Astrocyte (in vitro differentiated cells and primary cell): ENCODE measurements around the gene WBP1. TPM values are rescaled to one million over a fixed set of nuclear protein-coding genes. Genes with fewer than 3 reads are reported as not detected.
"Not testable (repeated sequence)": the region's sequence is repeated elsewhere in the genome, so short reads cannot be mapped to it uniquely, and the experiment has no call there.

ENCODE experiments used
- DNase-seq: peaks from one replicate; pipeline ENCODE4 v3.0.0-alpha.2; 2010; ENCODE audit warnings: low read depth
- FAIRE-seq: peaks from 2 replicates; lab custom pipeline; 2011; peaks lifted over from hg19 to GRCh38; lab: Jason Lieb, UNC
- H2AFZ ChIP-seq: 2 replicates; pipeline ENCODE4 v1.6.0; 2012; ENCODE audit warnings: low read depth, low read length, inconsistent platforms
- H3K27ac ChIP-seq: 2 replicates; pipeline ENCODE4 v1.5.1; 2011; ENCODE audit warnings: low read depth, low read length, inconsistent platforms
- H3K27me3 ChIP-seq: 2 replicates; pipeline ENCODE4 v1.6.0; 2011; ENCODE audit warnings: low read length, inconsistent platforms; ENCODE audit not compliant: insufficient read depth
- H3K36me3 ChIP-seq: 2 replicates; pipeline ENCODE4 v1.5.1; 2011; ENCODE audit warnings: low read length, inconsistent platforms; ENCODE audit not compliant: insufficient read depth
- H3K4me1 ChIP-seq: 2 replicates; pipeline ENCODE4 v1.5.1; 2011; ENCODE audit warnings: low read length, inconsistent platforms; ENCODE audit not compliant: insufficient read depth
- H3K4me2 ChIP-seq: 2 replicates; pipeline ENCODE4 v1.6.0; 2012; ENCODE audit warnings: low read length, inconsistent platforms
- H3K4me3 ChIP-seq: 2 replicates; pipeline ENCODE4 v1.5.1; 2011; ENCODE audit warnings: low read depth, mild to moderate bottlenecking, low read length, inconsistent platforms; ENCODE audit not compliant: insufficient read depth
- H3K79me2 ChIP-seq: 2 replicates; pipeline ENCODE4 v1.6.0; 2012; ENCODE audit warnings: mild to moderate bottlenecking, low read length, inconsistent platforms; ENCODE audit not compliant: insufficient read depth
- H3K9ac ChIP-seq: 2 replicates; pipeline ENCODE4 v1.6.0; 2012; ENCODE audit warnings: mild to moderate bottlenecking, low read length, inconsistent platforms
- H3K9me3 ChIP-seq: 2 replicates; pipeline ENCODE4 v1.5.1; 2012; ENCODE audit warnings: low read depth, mild to moderate bottlenecking, low read length, inconsistent platforms; ENCODE audit not compliant: insufficient read depth
- H4K20me1 ChIP-seq: 2 replicates; pipeline ENCODE4 v1.6.0; 2012; ENCODE audit warnings: low read length, inconsistent platforms; ENCODE audit not compliant: insufficient read depth
- H3K27ac Mint-ChIP-seq: one replicate; pipeline ENCODE4 v1.8.0; 2021; ENCODE audit warnings: mild to moderate bottlenecking, mixed read lengths; ENCODE audit not compliant: unreplicated experiment
- H3K27me3 Mint-ChIP-seq: one replicate; pipeline ENCODE4 v1.8.0; 2021; ENCODE audit warnings: low read depth, mixed read lengths; ENCODE audit not compliant: unreplicated experiment
- H3K36me3 Mint-ChIP-seq: one replicate; pipeline ENCODE4 v1.8.0; 2021; ENCODE audit warnings: low read depth, mixed read lengths; ENCODE audit not compliant: unreplicated experiment
- H3K4me1 Mint-ChIP-seq: one replicate; pipeline ENCODE4 v1.8.0; 2021; ENCODE audit warnings: low read depth, mixed read lengths; ENCODE audit not compliant: unreplicated experiment
- H3K4me3 Mint-ChIP-seq: one replicate; pipeline ENCODE4 v1.8.0; 2021; ENCODE audit warnings: mild to moderate bottlenecking, moderate library complexity, mixed read lengths; ENCODE audit not compliant: unreplicated experiment
- H3K9me3 Mint-ChIP-seq: one replicate; pipeline ENCODE4 v1.8.0; 2021; ENCODE audit warnings: mild to moderate bottlenecking, mixed read lengths; ENCODE audit not compliant: unreplicated experiment
- CTCF ChIP-seq: IDR thresholded peaks from 2 replicates; pipeline ENCODE4 v1.5.1; 2011; ENCODE audit warnings: low read depth, mild to moderate bottlenecking, inconsistent platforms, low read length, moderate library complexity; ENCODE audit not compliant: insufficient read depth
- EZH2 ChIP-seq: IDR thresholded peaks from 2 replicates; pipeline ENCODE4 v1.6.1; 2012; ENCODE audit warnings: mild to moderate bottlenecking, low read length, inconsistent platforms; ENCODE audit not compliant: insufficient read depth
- total RNA-seq: library from RNA; stranded (reverse); gene quantifications from 2 replicates; pipeline ENCODE4 v1.2.1, GENCODE V29; 2021

Gene WBP1
- total RNA-seq, 1 donor from 2014 or later: 56.4 TPM

- TF ChIP-seq CTCF: no peak
- TF ChIP-seq EZH2: peak; percentile 71
- peaks cover 24% of the 10 kb centered on the region for H4K20me1 ChIP-seq
- no peaks in the 10 kb centered on the region for H3K36me3 ChIP-seq
- FAIRE-seq (no peak), DNase-seq (no peak)
- H3K27me3 ChIP-seq: peaks cover 10% of the 10 kb centered on the region
- Mint-ChIP-seq H3K4me1 (peaks cover 30% of the 10 kb centered on the region), H3K27me3 (peaks cover 1% of the 10 kb centered on the region), H3K9me3 (no peaks in the 10 kb centered on the region), H3K27ac (peak within 1 kb of the TSS; percentile 87), H3K36me3 (peaks cover 2% of the 10 kb centered on the region), H3K4me3 (peak within 1 kb of the TSS; percentile 87)
- peak within 1 kb of the TSS; percentile 96 for H3K4me2 ChIP-seq
- H3K79me2 ChIP-seq: peaks cover 29% of the 10 kb centered on the region
- no peaks in the 10 kb centered on the region for H3K9me3 ChIP-seq
- H3K9ac ChIP-seq: peak within 1 kb of the TSS; percentile 22
- no peak within 1 kb of the TSS for H3K27ac ChIP-seq
- peaks cover 45% of the 10 kb centered on the region for H3K4me1 ChIP-seq
- H2AFZ ChIP-seq: peak within 1 kb of the TSS; percentile 80
- H3K4me3 ChIP-seq: no peak within 1 kb of the TSS
Measured at GRCh38 chr2:74441690-74442482, 16.4 kb upstream of the WBP1 start, which contains the start of gene RTKN. Gene RTKN (minus strand): TSS chr2:74441937. CDS start chr2:74441816, 121 bp downstream.

- H3K27me3 Mint-ChIP-seq, H3K36me3 Mint-ChIP-seq, H3K9me3 ChIP-seq, H3K9ac ChIP-seq, FAIRE-seq, H3K27ac ChIP-seq, H3K9me3 Mint-ChIP-seq, H3K36me3 ChIP-seq, H3K4me3 ChIP-seq, DNase-seq: not testable (repeated sequence)
- peak overlapping the region; percentile 82 for H3K4me3 Mint-ChIP-seq
- H3K4me1 ChIP-seq: peaks cover 39% of the 10 kb centered on the region
- peak overlapping the region; percentile 96 for H3K4me2 ChIP-seq
- H4K20me1 ChIP-seq: peaks cover 18% of the 10 kb centered on the region
- H3K4me1 Mint-ChIP-seq: peaks cover 25% of the 10 kb centered on the region
- H2AFZ ChIP-seq: peak overlapping the region; percentile 80
- H3K79me2 ChIP-seq: peaks cover 22% of the 10 kb centered on the region
- peak overlapping the region; percentile 83 for H3K27ac Mint-ChIP-seq
- H3K27me3 ChIP-seq: peaks cover 14% of the 10 kb centered on the region
Measured at GRCh38 chr2:74442483-74443297, 15.5 kb upstream of the WBP1 start.

- H3K4me3 Mint-ChIP-seq: peak overlapping the region; percentile 27
- H3K27ac ChIP-seq: no peak overlapping the region
- peaks cover 14% of the 10 kb centered on the region for H3K27me3 ChIP-seq
- H3K4me3 ChIP-seq: no peak overlapping the region
- H3K79me2 ChIP-seq: peaks cover 3% of the 10 kb centered on the region
- no peaks in the 10 kb centered on the region for H3K36me3 Mint-ChIP-seq
- no peak for FAIRE-seq
- peak overlapping the region; percentile 1 for H3K27ac Mint-ChIP-seq
- peaks cover 10% of the 10 kb centered on the region for H3K4me1 Mint-ChIP-seq
- no peak overlapping the region for H2AFZ ChIP-seq
- H3K4me2 ChIP-seq: peak overlapping the region; percentile 74
- H3K9me3 Mint-ChIP-seq: no peaks in the 10 kb centered on the region
- H3K4me1 ChIP-seq: peaks cover 28% of the 10 kb centered on the region
- no peak for DNase-seq
- H3K9ac ChIP-seq: no peak overlapping the region
- TF ChIP-seq CTCF (no peak), EZH2 (no peak)
- H4K20me1 ChIP-seq: no peaks in the 10 kb centered on the region
- H3K27me3 Mint-ChIP-seq: peaks cover 1% of the 10 kb centered on the region
- no peaks in the 10 kb centered on the region for H3K36me3 ChIP-seq
- no peaks in the 10 kb centered on the region for H3K9me3 ChIP-seq
Measured at GRCh38 chr2:74444498-74445318, 13.5 kb upstream of the WBP1 start.
